ENCODE results near the gene CLRN2. TPM values are rescaled to one million over a fixed set of nuclear protein-coding genes. Genes with fewer than 3 reads are reported as not detected.
"Not testable (repeated sequence)": the region's sequence is repeated elsewhere in the genome, so short reads cannot be mapped to it uniquely, and the experiment has no call there.

The CLRN2 gene
- total and polyA plus RNA-seq, 2 donors (not counting 1 experiment from before 2014, with no cell fraction given), result not detected

GRCh38 chr4:17565846-17566245 is 50.9 kb downstream of the CLRN2 start:
- H2AFZ ChIP-seq (ENCODE audit: low read length), result no peak overlapping the region
- TF ChIP-seq EZH2 (IDR thresholded peaks at IDR 0.05; ENCODE audit: low read length, missing control alignments), result no peak
- TF ChIP-seq CTCF (conservative IDR thresholded peaks at IDR 0.05 in 1 of 2, IDR thresholded peaks at IDR 0.05 in 1 of 2; ENCODE audit: low read depth in 1 of 2, low read length in 2 of 2), result no peak
- no peak for DNase-seq (ENCODE audit: low read depth in 2 of 2)
- no peaks in the 10 kb centered on the region for H4K20me1 ChIP-seq (ENCODE audit: control insufficient read depth, extremely low read depth, insufficient read depth, low read length)
- no peaks in the 10 kb centered on the region for H3K79me2 ChIP-seq (ENCODE audit: control insufficient read depth, insufficient read depth, low read length)
- no peak overlapping the region for H3K9ac ChIP-seq (ENCODE audit: insufficient read depth, low read length)
- no peaks in the 10 kb centered on the region for H3K27me3 ChIP-seq (ENCODE audit: control insufficient read depth, insufficient read depth, low read length)
- H3K4me2 ChIP-seq (ENCODE audit: extremely low read depth, insufficient read depth, low read length), result no peak overlapping the region
- H3K9me3 ChIP-seq (ENCODE audit: control insufficient read depth, insufficient read depth, low read depth, low read length), result no peaks in the 10 kb centered on the region
- H3K4me3 ChIP-seq (replicated peaks in 1 of 4; ENCODE audit: control extremely low read depth in 1 of 4, insufficient read depth in 1 of 4, low read depth in 3 of 4, low read length in 4 of 4), result no peak overlapping the region
- H3K36me3 ChIP-seq (ENCODE audit: control insufficient read depth, insufficient read depth, low read length), result no peaks in the 10 kb centered on the region
- no peaks in the 10 kb centered on the region for H3K4me1 ChIP-seq (ENCODE audit: control insufficient read depth, extremely low read depth, insufficient read depth, low read length)
- no peak overlapping the region for H3K27ac ChIP-seq (ENCODE audit: insufficient read depth, low read length)

GRCh38 chr4:17567271-17567670 is 52.3 kb downstream of the CLRN2 start:
- H3K4me3 ChIP-seq (replicated peaks in 1 of 4; ENCODE audit: control extremely low read depth in 1 of 4, insufficient read depth in 1 of 4, low read depth in 3 of 4, low read length in 4 of 4), result no peak overlapping the region
- no peaks in the 10 kb centered on the region for H3K79me2 ChIP-seq (ENCODE audit: control insufficient read depth, insufficient read depth, low read length)
- no peak for TF ChIP-seq EZH2 (IDR thresholded peaks at IDR 0.05; ENCODE audit: low read length, missing control alignments)
- TF ChIP-seq CTCF (conservative IDR thresholded peaks at IDR 0.05 in 1 of 2, IDR thresholded peaks at IDR 0.05 in 1 of 2; ENCODE audit: low read depth in 1 of 2, low read length in 2 of 2), result no peak
- no peak overlapping the region for H3K4me2 ChIP-seq (ENCODE audit: extremely low read depth, insufficient read depth, low read length)
- H3K9ac ChIP-seq (ENCODE audit: insufficient read depth, low read length), result no peak overlapping the region
- H2AFZ ChIP-seq (ENCODE audit: low read length), result no peak overlapping the region
- no peaks in the 10 kb centered on the region for H4K20me1 ChIP-seq (ENCODE audit: control insufficient read depth, extremely low read depth, insufficient read depth, low read length)
- no peak overlapping the region for H3K27ac ChIP-seq (ENCODE audit: insufficient read depth, low read length)
- DNase-seq (ENCODE audit: low read depth in 2 of 2), result peak in 1 of 2 donors; percentile 20
- H3K27me3 ChIP-seq (ENCODE audit: control insufficient read depth, insufficient read depth, low read length), result no peaks in the 10 kb centered on the region
- H3K4me1 ChIP-seq (ENCODE audit: control insufficient read depth, extremely low read depth, insufficient read depth, low read length), result no peaks in the 10 kb centered on the region
- H3K9me3 ChIP-seq (ENCODE audit: control insufficient read depth, insufficient read depth, low read depth, low read length), result no peaks in the 10 kb centered on the region
- no peaks in the 10 kb centered on the region for H3K36me3 ChIP-seq (ENCODE audit: control insufficient read depth, insufficient read depth, low read length)

GRCh38 chr4:17574206-17574605 is 59.2 kb downstream of the CLRN2 start:
- Histone ChIP-seq H3K4me2 (ENCODE audit: extremely low read depth, insufficient read depth, low read length) (no peak overlapping the region), H3K27ac (ENCODE audit: insufficient read depth, low read length) (no peak overlapping the region), H4K20me1 (ENCODE audit: control insufficient read depth, extremely low read depth, insufficient read depth, low read length) (no peaks in the 10 kb centered on the region), H3K4me1 (ENCODE audit: control insufficient read depth, extremely low read depth, insufficient read depth, low read length) (peaks cover 2% of the 10 kb centered on the region), H3K79me2 (ENCODE audit: control insufficient read depth, insufficient read depth, low read length) (peaks cover 11% of the 10 kb centered on the region), H3K9ac (ENCODE audit: insufficient read depth, low read length) (no peak overlapping the region), H3K9me3 (ENCODE audit: control insufficient read depth, insufficient read depth, low read depth, low read length) (no peaks in the 10 kb centered on the region), H3K4me3 (replicated peaks in 1 of 4; ENCODE audit: control extremely low read depth in 1 of 4, insufficient read depth in 1 of 4, low read depth in 3 of 4, low read length in 4 of 4) (no peak overlapping the region), H2AFZ (ENCODE audit: low read length) (no peak overlapping the region), H3K36me3 (ENCODE audit: control insufficient read depth, insufficient read depth, low read length) (no peaks in the 10 kb centered on the region), H3K27me3 (ENCODE audit: control insufficient read depth, insufficient read depth, low read length) (no peaks in the 10 kb centered on the region)
- no peak for DNase-seq (ENCODE audit: low read depth in 2 of 2)
- no peak for TF ChIP-seq CTCF (conservative IDR thresholded peaks at IDR 0.05 in 1 of 2, IDR thresholded peaks at IDR 0.05 in 1 of 2; ENCODE audit: low read depth in 1 of 2, low read length in 2 of 2)

GRCh38 chr4:17575177-17575576 is 60.2 kb downstream of the CLRN2 start:
- H3K36me3 ChIP-seq (ENCODE audit: control insufficient read depth, insufficient read depth, low read length); H3K4me3 ChIP-seq (replicated peaks in 1 of 4; ENCODE audit: control extremely low read depth in 1 of 4, insufficient read depth in 1 of 4, low read depth in 3 of 4, low read length in 4 of 4); H2AFZ ChIP-seq (ENCODE audit: low read length); H3K27ac ChIP-seq (ENCODE audit: insufficient read depth, low read length); H4K20me1 ChIP-seq (ENCODE audit: control insufficient read depth, extremely low read depth, insufficient read depth, low read length); DNase-seq (ENCODE audit: low read depth in 2 of 2); H3K27me3 ChIP-seq (ENCODE audit: control insufficient read depth, insufficient read depth, low read length); H3K4me2 ChIP-seq (ENCODE audit: extremely low read depth, insufficient read depth, low read length); H3K9me3 ChIP-seq (ENCODE audit: control insufficient read depth, insufficient read depth, low read depth, low read length); H3K9ac ChIP-seq (ENCODE audit: insufficient read depth, low read length); H3K4me1 ChIP-seq (ENCODE audit: control insufficient read depth, extremely low read depth, insufficient read depth, low read length): not testable (repeated sequence)
- H3K79me2 ChIP-seq (ENCODE audit: control insufficient read depth, insufficient read depth, low read length), result peaks cover 12% of the 10 kb centered on the region
